HG02763 (cell line): ENCODE results near the gene NEK11.
"Not testable (repeated sequence)": the region's sequence is repeated elsewhere in the genome, so short reads cannot be mapped to it uniquely, and the experiment has no call there.

Experiments used
- ATAC-seq: cut with Tn5 transposase; IDR thresholded peaks from one replicate; pipeline ENCODE4 v1.9.1; 2021; ENCODE audit warnings: mild to moderate bottlenecking, moderate library complexity; ENCODE audit not compliant: unreplicated experiment

NEK11 gene

GRCh38 chr3:131284302-131284701, 257.6 kb downstream of the NEK11 start:
- ATAC-seq, result no peak

DNA sequence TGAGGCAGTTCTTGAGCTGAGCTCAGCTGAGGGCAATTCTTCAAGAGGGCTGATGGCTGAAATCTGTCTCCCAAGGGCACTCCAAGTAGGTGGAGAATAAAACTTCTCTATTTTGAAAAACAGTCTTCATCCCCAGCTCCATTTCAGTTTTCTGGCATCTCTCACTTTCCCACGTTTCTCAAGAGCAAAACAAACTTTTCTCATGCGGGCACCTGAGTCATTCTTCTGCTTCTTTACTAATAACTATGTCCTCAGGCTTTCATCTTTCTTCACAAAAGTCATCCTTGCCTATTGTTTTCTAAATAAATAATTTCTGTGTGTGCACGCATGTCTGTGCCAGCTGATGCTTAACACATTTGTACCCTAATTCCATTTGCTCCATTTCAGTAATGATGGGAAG, 258.8 kb downstream of the NEK11 start:
- ATAC-seq, result no peak

DNA sequence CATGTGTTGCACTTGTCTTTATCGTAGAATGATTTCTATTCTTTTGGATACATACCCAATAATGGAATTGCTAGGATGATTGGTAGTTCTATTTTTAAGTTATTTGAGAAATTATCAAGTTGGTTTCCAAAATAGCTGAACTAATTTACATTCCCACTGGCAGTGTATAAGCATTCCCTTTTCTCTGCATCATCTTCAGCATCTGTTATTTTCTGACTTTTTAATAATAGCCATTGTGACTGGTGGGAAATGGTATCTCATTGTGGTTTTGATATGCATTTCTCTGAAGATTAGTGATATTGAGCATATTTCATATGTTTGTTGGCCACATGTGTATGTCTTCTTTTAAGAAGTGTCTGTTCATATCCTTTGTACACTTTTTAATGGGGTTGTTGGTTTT, 273.2 kb downstream of the NEK11 start:
- ATAC-seq, result no peak

- no peak for ATAC-seq
Observed at GRCh38 chr3:131303848-131304247, 277.2 kb downstream of the NEK11 start.

GRCh38 chr3:131304890-131305289, 278.2 kb downstream of the NEK11 start:
- no peak for ATAC-seq

DNA sequence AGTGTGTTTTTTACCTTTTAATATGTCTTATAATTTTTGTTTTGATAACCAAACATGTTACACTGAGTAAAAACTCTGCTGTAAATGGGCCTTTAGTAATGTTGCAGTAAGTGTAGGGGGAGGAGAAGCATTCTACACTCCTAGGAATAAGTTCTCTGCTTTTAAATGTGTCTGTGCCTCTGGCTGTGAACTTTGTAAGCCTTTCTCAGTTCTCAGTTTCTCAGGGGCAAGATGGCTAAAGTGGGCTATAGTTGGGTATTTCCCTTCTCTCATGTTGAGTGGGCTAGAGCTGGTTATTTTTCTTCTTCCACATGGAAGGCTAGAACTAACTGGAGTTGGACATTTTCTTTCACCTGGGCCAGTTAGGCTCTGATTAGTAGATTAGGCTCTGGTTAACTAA, 279.6 kb downstream of the NEK11 start:
- ATAC-seq, result no peak

DNA sequence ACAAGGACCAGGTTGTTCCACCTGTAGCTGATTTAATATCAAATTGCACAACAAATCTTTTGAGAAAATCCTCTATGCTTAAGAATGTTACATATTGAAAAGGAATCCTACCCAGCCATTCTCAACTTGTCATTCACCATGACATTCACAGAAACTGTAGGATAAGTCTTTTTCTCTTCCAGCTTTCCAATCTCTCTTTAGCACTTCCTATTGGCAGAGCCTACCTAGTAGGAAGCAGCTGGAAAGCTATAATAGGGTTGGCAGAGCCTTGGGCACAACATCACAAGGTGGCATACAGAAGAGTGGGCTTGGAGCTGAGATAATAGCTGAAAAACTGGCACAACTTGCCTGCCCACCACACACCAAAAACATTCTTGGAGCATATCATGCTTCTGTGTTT, 287.6 kb downstream of the NEK11 start:
- no peak for ATAC-seq

GRCh38 chr3:131315162-131315561, 288.5 kb downstream of the NEK11 start:
- no peak for ATAC-seq

DNA sequence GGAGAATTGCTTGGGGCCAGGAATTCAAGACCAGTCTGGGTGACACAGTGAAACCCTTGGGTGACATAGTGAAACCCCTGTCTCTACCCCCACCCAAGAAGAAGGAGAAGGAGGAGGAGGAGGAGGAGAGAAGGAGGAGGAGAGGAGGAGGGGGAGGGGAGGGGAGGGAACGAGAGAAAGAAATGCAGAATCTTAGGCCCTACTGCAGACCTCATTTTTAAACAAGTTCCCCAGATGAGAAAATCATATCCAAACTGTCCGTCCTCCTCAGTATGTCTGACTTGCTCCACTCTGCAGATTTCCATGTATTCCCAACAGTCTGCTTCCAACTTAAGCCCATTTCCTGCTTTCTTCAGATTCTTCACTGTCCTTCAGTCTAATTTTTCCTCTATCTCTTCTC, 291.0 kb downstream of the NEK11 start:
- no peak for ATAC-seq

- no peak for ATAC-seq
Observed at GRCh38 chr3:131323014-131323413, 296.3 kb downstream of the NEK11 start.

DNA sequence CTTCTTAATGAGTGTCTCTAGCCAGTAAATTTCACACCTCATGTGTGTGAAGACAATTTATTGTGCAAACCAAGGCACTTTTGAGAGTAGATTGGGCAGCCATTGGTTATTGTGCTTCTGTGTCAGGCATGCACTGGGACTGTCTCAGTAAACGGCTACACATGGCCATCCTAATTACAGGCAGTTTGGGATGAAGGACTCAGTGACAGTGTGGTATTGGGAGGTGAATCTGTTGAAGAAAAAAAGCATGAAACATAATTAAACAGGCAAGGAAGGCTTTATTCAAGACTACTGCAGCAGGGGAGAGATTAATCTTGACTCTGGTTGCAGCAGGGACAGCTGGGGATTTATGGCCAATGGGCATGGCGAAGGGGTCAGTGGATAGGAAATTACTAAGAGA, 297.1 kb downstream of the NEK11 start:
- no peak for ATAC-seq

- ATAC-seq, result no peak
Observed at GRCh38 chr3:131324923-131325322, 298.2 kb downstream of the NEK11 start.

DNA sequence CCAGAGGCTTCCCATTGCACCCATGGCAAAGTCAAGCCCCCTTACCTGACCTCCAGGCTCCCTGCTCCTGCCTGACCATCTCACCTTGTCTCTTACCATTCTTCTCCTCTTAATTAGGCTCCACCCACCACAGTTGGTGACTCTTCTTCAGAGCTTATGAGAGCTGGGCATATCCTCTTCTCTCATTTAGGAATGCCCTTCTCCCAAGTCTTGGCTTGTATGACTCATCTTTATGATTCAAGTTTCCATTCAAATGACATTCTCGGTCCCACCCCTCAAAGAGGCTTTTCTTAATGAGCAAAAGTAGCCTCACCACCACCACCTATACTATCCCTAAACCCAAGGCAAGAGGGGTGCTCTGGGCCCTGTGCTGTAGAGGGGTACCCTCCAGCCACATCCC, 299.6 kb downstream of the NEK11 start:
- ATAC-seq, result no peak

DNA sequence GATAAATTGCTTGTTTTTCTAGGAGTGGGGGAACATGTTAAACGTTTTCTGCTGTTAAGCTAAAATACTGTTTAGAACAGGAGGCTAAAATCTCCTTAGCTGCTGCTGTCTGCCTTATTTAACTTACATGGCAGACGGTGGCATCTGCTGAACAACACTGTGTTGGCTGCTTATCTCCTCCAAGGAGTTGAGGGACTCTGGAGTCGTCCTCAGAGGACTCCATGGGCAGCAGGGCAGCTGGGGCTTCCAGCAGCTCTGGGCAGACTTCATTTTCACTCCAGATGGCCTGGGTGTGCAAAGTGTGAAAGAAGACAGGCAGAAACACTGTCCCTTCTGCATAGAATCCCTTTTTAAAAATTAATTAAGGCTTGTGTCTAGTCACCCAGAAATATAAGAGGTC, 302.0 kb downstream of the NEK11 start:
- no peak for ATAC-seq

- ATAC-seq, result peak; percentile 72
Observed at GRCh38 chr3:131329774-131330173, 303.1 kb downstream of the NEK11 start.

DNA sequence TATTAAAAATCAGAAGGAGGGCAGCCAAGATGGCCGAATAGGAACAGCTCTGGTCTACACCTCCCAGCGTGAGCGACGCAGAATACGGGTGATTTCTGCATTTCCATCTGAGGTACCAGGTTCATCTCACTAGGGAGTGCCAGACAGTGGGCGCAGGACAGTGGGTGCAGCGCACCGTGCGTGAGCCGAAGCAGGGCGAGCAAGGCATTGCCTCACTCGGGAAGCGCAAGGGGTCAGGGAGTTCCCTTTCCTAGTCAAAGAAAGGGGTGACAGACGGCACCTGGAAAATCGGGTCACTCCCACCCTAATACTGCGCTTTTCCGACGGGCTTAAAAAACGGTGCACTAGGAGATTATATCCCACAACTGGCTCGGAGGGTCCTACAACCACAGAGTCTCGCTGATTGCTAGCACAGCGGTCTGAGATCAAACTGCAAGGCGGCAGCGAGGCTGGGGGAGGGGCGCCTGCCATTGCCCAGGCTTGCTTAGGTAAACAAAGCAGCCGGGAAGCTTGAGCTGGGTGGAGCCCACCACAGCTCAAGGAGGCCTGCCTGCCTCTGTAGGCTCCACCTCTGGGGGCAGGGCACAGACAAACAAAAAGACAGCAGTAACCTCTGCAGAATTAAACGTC, 304.9 kb downstream of the NEK11 start:
- not testable (repeated sequence) for ATAC-seq

- no peak for ATAC-seq
Observed at GRCh38 chr3:131338948-131339640, 312.4 kb downstream of the NEK11 start.

- ATAC-seq, result no peak
Observed at GRCh38 chr3:131341761-131342160, 315.1 kb downstream of the NEK11 start.

DNA sequence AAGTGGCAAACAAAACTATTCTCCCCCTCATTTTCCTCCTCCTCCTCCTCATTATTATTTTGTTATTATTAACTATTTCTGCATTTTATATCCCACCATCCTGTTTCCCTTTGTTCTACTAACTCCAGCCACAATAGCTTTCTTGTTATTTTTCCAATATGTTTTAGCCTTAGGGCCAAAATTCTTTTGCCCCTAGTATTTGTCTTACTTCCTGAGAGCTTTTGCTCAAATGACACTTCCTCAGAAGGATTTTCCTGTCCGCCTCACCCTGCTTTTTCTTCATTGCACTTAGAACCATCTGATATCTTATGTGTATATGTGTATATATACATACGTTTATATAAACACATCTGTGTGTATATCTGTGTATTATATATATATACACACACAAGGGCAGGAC, 322.2 kb downstream of the NEK11 start:
- no peak for ATAC-seq

DNA sequence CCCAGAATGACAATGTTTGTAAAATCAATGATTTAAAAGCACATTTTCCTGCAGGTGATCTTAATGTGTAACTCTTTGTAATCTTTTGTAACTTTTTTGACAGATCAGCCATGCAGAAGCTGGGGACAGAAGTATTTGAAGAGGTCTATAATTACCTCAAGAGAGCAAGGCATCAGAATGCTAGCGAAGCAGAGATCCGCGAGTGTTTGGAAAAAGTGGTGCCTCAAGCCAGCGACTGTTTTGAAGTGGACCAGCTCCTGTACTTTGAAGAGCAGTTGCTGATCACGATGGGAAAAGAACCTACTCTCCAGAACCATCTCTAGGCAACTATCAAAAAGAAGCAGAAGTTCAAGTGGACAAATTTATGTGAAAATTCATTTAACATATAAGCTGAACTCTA, 322.8 kb downstream of the NEK11 start:
- ATAC-seq, result no peak

DNA sequence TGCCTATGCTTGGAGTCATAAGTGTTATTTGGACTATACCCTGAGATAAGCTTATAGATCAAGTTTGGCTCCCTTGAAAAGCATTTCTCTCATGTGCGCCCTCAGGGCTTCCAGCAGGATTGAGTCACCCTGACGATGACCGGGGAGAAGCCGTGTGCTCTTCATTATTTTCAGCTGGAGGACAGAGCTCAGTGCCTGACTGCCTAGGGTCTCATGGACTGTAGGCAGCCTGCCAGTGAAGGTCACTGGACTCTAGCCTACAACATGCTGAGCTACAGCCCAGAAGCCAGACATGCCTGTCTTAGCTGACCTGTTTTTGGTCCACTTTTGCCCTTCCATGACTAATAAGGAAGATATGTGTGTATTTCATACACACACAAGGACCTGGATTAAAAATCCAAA, 323.3 kb downstream of the NEK11 start:
- ATAC-seq, result no peak

- no peak for ATAC-seq
Observed at GRCh38 chr3:131350506-131350905, 323.8 kb downstream of the NEK11 start.
